A549 (cell line): ENCODE measurements around the gene RELT.

Source experiments
- CHD2 ChIP-seq: fragments of 150-350 bp; IDR thresholded peaks from 2 replicates; pipeline ENCODE4 v1.6.1; 2014; ENCODE audit warnings: low read length; ENCODE audit not compliant: partially characterized antibody
- MAFK ChIP-seq: fragments of 450-650 bp; IDR thresholded peaks from 2 replicates; pipeline ENCODE4 v1.6.1; 2014; ENCODE audit not compliant: partially characterized antibody
- TF ChIP-seq, protein P1 (sequence below): fragments of 200-600 bp; sonication (generic); IDR thresholded peaks from 2 replicates; pipeline ENCODE4 v1.6.1; 2016; ENCODE audit warnings: antibody characterized with exemption, mild to moderate bottlenecking, moderate library complexity
- TF ChIP-seq, protein P2 (sequence below): fragments of >200 bp; sonication (Bioruptor Twin); formaldehyde crosslinking; IDR thresholded peaks from 3 replicates; pipeline ENCODE4 v1.5.1; 2016

DNA sequence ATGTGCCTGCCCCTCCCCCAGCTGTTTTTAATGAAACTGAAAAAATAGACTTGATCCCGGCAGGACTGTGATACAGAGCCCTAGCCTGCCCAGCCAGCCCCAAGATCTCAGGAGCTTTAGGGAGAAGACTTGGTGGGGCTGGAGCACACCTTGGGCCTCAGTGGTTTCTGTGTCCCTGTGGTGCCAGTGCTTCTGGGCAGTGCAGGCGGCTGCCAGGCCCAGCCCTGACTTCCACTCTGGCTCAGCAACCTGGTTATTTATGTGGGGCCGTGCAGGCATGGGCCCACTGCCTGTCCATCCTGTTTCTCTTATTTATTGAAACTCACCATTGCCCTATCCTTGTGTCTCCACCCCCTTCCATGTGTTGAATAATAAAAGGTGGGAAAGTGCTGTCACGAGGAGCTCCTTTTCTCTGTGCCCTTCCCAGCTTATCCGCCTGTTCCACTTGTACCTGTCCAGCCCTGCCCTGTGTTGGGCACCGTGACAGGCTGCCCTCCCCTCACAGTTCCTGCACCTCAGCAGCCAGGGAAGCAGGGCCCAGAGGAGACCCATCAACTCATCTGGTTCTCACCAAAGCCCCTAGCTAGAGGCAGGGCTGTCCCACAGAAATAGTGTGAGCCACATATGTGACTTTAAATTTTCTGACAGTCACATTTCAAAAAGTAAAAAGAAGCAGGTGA lies 20.2 kb downstream of the RELT start:
- no peak for TF ChIP-seq CHD2
- TF ChIP-seq, protein P1, sequence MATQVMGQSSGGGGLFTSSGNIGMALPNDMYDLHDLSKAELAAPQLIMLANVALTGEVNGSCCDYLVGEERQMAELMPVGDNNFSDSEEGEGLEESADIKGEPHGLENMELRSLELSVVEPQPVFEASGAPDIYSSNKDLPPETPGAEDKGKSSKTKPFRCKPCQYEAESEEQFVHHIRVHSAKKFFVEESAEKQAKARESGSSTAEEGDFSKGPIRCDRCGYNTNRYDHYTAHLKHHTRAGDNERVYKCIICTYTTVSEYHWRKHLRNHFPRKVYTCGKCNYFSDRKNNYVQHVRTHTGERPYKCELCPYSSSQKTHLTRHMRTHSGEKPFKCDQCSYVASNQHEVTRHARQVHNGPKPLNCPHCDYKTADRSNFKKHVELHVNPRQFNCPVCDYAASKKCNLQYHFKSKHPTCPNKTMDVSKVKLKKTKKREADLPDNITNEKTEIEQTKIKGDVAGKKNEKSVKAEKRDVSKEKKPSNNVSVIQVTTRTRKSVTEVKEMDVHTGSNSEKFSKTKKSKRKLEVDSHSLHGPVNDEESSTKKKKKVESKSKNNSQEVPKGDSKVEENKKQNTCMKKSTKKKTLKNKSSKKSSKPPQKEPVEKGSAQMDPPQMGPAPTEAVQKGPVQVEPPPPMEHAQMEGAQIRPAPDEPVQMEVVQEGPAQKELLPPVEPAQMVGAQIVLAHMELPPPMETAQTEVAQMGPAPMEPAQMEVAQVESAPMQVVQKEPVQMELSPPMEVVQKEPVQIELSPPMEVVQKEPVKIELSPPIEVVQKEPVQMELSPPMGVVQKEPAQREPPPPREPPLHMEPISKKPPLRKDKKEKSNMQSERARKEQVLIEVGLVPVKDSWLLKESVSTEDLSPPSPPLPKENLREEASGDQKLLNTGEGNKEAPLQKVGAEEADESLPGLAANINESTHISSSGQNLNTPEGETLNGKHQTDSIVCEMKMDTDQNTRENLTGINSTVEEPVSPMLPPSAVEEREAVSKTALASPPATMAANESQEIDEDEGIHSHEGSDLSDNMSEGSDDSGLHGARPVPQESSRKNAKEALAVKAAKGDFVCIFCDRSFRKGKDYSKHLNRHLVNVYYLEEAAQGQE, result no peak
- TF ChIP-seq MAFK, result no peak
- TF ChIP-seq, protein P2, sequence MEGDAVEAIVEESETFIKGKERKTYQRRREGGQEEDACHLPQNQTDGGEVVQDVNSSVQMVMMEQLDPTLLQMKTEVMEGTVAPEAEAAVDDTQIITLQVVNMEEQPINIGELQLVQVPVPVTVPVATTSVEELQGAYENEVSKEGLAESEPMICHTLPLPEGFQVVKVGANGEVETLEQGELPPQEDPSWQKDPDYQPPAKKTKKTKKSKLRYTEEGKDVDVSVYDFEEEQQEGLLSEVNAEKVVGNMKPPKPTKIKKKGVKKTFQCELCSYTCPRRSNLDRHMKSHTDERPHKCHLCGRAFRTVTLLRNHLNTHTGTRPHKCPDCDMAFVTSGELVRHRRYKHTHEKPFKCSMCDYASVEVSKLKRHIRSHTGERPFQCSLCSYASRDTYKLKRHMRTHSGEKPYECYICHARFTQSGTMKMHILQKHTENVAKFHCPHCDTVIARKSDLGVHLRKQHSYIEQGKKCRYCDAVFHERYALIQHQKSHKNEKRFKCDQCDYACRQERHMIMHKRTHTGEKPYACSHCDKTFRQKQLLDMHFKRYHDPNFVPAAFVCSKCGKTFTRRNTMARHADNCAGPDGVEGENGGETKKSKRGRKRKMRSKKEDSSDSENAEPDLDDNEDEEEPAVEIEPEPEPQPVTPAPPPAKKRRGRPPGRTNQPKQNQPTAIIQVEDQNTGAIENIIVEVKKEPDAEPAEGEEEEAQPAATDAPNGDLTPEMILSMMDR, result no peak
